ENCODE measurements around the gene MOBP.

The MOBP gene

DNA sequence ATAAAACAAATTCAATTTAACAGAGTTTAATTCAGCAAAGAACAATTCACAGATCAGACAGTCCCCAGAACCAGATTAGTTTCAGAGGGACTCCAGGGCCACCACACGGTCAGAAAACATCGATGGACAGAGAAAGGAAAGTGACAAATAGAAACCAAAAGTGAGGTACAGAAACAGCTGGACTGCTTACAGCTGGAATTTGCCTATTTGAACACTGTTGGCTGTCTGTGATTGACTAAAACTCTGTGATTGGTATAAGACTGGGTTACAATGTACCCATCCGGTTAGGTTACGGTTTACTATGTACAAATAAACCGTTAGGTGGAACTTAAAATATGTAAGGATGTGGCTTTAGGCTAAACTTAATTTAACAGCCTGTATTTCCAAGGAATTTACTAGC lies 30.3 kb downstream of the MOBP start:
- no peak overlapping the region for H3K27ac ChIP-seq
- no peak for TF ChIP-seq ZFX (IDR thresholded peaks at IDR 0.05; ENCODE audit: borderline replicate concordance)
- TF ChIP-seq, protein P1, sequence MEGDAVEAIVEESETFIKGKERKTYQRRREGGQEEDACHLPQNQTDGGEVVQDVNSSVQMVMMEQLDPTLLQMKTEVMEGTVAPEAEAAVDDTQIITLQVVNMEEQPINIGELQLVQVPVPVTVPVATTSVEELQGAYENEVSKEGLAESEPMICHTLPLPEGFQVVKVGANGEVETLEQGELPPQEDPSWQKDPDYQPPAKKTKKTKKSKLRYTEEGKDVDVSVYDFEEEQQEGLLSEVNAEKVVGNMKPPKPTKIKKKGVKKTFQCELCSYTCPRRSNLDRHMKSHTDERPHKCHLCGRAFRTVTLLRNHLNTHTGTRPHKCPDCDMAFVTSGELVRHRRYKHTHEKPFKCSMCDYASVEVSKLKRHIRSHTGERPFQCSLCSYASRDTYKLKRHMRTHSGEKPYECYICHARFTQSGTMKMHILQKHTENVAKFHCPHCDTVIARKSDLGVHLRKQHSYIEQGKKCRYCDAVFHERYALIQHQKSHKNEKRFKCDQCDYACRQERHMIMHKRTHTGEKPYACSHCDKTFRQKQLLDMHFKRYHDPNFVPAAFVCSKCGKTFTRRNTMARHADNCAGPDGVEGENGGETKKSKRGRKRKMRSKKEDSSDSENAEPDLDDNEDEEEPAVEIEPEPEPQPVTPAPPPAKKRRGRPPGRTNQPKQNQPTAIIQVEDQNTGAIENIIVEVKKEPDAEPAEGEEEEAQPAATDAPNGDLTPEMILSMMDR (IDR thresholded peaks at IDR 0.05), result no peak

DNA sequence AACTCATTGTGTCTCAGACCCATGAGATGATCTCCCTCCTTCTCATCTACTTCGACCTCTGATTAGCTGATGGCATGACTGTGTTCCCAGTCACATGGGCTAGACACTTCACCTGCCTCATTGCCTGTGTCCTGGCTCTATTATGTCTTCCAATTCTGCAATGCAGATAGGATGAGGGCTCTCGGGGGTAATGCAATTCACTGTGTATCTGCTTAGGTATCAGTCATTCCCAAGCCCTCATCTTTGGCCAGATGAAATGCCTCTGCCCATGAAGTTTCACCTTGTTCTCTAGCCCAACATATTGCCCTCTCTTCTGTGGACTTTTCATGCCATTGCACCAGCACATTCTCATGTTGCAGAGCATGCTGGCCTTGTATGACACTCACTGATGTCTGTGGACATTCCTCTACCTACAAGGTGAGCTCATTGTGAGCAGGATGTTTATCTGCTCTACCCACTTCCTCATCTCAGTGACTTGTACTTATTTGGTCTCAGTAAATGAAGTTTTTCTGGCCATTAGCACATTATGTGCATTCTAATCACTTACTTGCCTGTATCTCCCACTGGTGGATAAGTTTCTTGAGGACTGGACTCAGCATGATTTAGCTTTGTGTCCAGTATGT lies 32.3 kb downstream of the MOBP start:
- H3K27ac ChIP-seq, result no peak overlapping the region
- no peak for TF ChIP-seq ZFX (IDR thresholded peaks at IDR 0.05; ENCODE audit: borderline replicate concordance)
- TF ChIP-seq, protein P1 (IDR thresholded peaks at IDR 0.05), result no peak

DNA sequence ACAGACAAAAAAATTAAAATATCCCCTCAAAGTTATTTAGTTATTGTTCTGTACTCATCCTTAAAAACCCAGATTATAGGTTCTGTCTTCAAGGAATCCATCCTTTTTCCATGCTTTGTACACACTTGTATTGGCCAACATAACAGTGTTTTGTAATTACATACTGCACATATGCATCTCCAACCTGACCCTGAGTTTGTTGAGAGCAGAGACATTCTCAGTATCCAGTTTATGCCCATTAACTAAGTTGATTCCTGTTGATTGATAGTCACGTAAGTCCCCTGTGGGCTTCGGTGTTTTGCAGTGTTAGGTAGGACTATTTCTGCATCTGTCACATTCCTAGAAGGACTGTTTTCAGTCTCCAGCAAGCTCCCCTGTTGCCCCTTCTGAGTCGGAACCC lies 33.6 kb downstream of the MOBP start:
- no peak for TF ChIP-seq ZFX (IDR thresholded peaks at IDR 0.05; ENCODE audit: borderline replicate concordance)
- TF ChIP-seq, protein P1 (IDR thresholded peaks at IDR 0.05), result no peak
- no peak overlapping the region for H3K27ac ChIP-seq

DNA sequence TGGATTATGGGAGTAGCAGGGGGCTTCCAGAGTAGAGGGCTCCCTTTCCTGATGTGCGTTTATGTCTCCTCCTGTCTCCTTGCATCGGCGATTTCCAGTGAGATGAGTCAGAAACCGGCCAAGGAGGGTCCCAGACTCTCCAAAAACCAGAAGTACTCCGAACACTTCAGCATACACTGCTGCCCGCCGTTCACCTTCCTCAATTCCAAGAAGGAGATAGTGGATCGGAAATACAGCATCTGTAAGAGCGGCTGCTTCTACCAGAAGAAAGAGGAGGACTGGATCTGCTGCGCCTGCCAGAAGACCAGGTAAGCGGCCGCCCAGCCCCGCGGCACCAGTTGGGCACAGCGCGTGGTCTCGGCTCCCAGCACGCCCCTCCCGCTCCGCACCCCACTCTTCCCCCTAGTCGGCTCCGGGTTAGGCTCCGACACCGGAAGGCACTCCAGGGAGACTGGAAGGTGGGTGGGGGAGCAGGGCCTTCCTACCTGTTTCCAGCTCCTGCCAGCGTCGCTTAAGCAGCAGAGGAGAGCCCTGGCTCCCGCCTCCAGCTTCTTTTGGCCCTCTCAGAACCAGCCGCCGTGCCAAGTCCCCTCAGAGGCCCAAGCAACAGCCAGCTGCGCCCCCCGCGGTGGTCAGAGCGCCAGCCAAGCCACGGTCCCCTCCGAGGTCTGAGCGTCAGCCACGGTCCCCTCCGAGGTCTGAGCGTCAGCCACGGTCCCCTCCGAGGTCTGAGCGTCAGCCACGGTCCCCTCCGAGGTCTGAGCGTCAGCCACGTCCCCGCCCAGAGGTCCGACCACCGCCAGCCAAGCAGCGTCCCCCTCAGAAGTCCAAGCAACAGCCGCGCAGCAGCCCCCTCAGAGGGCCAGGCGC lies 34.7 kb downstream of the MOBP start:
- TF ChIP-seq, protein P1 (IDR thresholded peaks at IDR 0.05), result no peak
- no peak for TF ChIP-seq ZFX (IDR thresholded peaks at IDR 0.05; ENCODE audit: borderline replicate concordance)

DNA sequence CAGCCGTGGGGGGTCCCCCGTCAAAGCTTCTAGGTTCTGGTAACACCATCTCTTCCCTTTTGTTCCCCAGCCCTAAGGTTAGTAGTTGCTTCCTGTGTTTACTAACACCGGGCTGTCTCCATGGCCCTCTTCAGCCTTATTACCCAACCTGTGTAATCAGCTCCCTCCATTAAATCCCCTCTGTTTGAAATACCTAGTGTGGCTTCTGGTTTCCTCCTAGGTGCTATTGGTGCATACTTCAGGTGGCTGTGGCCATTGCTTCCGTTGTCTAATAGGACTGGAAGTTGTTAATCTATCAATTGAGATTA lies 35.3 kb downstream of the MOBP start:
- no peak overlapping the region for H3K27ac ChIP-seq
- no peak for TF ChIP-seq ZFX (IDR thresholded peaks at IDR 0.05; ENCODE audit: borderline replicate concordance)
- TF ChIP-seq, protein P1 (IDR thresholded peaks at IDR 0.05), result no peak

More for the DNA sequence above, 34.7 kb downstream of the MOBP start:
- H3K27ac ChIP-seq, result no peak overlapping the region

DNA sequence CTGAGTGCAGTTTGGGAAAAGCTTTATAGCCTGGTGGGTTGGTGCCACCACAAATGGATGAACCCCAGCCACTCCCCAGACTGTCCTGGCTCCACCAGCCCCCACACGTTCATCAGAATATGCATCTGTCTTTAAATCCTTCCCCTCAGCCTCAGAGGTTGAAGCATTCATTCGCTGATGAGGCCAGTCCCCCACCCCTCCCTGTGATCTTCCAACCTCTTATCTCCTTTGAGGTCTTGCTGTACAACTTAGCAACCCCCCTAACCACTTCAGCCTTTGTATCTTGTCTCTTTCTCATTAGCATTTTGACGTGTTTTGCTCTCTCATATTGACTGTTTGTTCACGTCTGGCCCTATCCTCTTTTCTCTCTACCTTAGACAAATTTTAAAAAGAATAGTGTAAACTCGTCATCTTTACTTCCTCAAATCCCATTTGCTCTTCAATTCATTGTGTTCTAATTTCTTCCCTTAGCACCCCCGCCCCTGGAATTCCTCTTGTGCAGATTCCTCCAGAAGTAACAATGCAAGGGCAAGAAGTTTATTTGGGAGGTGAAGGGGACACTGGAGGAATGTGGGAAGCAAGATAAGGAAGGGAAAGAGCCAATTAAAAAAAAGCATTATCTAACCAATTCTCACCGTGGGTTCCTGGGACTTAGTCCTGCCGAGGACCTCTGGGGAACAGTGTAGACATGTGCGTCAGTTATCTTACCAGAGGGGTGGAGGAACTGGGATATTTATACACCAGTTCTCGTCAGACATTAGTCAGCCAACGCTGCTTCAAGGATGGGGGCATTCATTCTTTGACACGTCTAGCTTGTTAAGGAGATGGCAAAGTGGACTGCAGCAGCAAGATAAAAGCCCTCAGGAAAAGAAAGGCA lies 38.6 kb downstream of the MOBP start:
- no peak for TF ChIP-seq ZFX (IDR thresholded peaks at IDR 0.05; ENCODE audit: borderline replicate concordance)
- TF ChIP-seq, protein P1 (IDR thresholded peaks at IDR 0.05), result no peak
- H3K27ac ChIP-seq, result no peak overlapping the region

Data from 22Rv1 (cell line).